HL-60 (cell line): Measurements from ENCODE around the gene ANKDD1B.

Experiments used
- DNase-seq, 2 experiments: peaks; one replicate each; pipeline ENCODE4 v3.0.0-alpha.2; 2010 to 2020; ENCODE audit warnings: low read depth in 1 of 2, low spot score in 1 of 2
- H3K27ac ChIP-seq: fragments of 250-450 bp; sonication (Bioruptor Pico); replicated peaks from 2 replicates; pipeline ENCODE4 v1.5.1; 2020; ENCODE audit warnings: mild to moderate bottlenecking, moderate library complexity
- H3K27me3 ChIP-seq: fragments of 250-450 bp; sonication (Bioruptor Pico); 2 replicates; pipeline ENCODE4 v1.5.1; 2021; ENCODE audit warnings: mild to moderate bottlenecking, moderate library complexity; ENCODE audit not compliant: insufficient read depth, poor library complexity, severe bottlenecking
- H3K4me3 ChIP-seq: replicated peaks from 2 replicates; pipeline ENCODE4 v1.5.1; 2011; ENCODE audit warnings: mild to moderate bottlenecking, control low read depth, low read length; ENCODE audit not compliant: insufficient read depth
- GABPA ChIP-seq: IDR thresholded peaks from 2 replicates; pipeline ENCODE4 v1.6.1; 2012; ENCODE audit warnings: low read depth
- POLR2AphosphoS5 ChIP-seq: IDR thresholded peaks from 2 replicates; pipeline ENCODE4 v1.6.1; 2012; ENCODE audit warnings: low read depth
- SPI1 ChIP-seq: IDR thresholded peaks from 2 replicates; pipeline ENCODE4 v1.6.1; 2012; ENCODE audit warnings: low read depth, mild to moderate bottlenecking, borderline replicate concordance
- TF ChIP-seq, protein P1 (sequence below): IDR thresholded peaks from 2 replicates; pipeline ENCODE4 v1.6.1; 2012; ENCODE audit warnings: low read depth; ENCODE audit not compliant: insufficient replicate concordance
- TF ChIP-seq, protein P2 (sequence below): IDR thresholded peaks from one replicate; pipeline ENCODE4 v1.5.1; 2011; ENCODE audit warnings: low read length, control low read depth, inconsistent platforms; ENCODE audit not compliant: insufficient read depth

ANKDD1B gene

DNA sequence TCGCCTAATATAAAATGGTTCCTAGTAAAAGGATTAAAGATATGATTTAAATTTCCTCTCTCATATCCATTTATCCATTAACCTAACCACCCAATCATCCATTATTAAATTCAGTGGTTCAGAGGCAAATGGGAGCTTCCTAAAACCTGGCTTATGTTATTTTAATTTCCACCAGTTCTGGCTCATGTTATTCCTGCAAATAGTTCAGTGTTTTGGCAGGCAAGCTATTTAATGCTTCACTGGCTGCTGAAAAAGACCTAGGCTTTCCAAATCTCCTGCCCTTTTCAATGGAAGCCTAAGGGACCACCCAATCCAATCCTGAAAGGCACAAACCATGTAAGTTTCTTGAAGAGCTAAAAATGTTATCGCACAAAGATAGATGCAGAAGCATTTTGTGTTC, 53.7 kb downstream of the ANKDD1B start:
- Histone ChIP-seq H3K27me3 (no peaks in the 10 kb centered on the region), H3K27ac (no peak overlapping the region), H3K4me3 (no peak overlapping the region)
- TF ChIP-seq, protein P1, sequence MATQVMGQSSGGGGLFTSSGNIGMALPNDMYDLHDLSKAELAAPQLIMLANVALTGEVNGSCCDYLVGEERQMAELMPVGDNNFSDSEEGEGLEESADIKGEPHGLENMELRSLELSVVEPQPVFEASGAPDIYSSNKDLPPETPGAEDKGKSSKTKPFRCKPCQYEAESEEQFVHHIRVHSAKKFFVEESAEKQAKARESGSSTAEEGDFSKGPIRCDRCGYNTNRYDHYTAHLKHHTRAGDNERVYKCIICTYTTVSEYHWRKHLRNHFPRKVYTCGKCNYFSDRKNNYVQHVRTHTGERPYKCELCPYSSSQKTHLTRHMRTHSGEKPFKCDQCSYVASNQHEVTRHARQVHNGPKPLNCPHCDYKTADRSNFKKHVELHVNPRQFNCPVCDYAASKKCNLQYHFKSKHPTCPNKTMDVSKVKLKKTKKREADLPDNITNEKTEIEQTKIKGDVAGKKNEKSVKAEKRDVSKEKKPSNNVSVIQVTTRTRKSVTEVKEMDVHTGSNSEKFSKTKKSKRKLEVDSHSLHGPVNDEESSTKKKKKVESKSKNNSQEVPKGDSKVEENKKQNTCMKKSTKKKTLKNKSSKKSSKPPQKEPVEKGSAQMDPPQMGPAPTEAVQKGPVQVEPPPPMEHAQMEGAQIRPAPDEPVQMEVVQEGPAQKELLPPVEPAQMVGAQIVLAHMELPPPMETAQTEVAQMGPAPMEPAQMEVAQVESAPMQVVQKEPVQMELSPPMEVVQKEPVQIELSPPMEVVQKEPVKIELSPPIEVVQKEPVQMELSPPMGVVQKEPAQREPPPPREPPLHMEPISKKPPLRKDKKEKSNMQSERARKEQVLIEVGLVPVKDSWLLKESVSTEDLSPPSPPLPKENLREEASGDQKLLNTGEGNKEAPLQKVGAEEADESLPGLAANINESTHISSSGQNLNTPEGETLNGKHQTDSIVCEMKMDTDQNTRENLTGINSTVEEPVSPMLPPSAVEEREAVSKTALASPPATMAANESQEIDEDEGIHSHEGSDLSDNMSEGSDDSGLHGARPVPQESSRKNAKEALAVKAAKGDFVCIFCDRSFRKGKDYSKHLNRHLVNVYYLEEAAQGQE: no peak
- TF ChIP-seq SPI1 (no peak), GABPA (no peak), POLR2AphosphoS5 (no peak)
- TF ChIP-seq, protein P2, sequence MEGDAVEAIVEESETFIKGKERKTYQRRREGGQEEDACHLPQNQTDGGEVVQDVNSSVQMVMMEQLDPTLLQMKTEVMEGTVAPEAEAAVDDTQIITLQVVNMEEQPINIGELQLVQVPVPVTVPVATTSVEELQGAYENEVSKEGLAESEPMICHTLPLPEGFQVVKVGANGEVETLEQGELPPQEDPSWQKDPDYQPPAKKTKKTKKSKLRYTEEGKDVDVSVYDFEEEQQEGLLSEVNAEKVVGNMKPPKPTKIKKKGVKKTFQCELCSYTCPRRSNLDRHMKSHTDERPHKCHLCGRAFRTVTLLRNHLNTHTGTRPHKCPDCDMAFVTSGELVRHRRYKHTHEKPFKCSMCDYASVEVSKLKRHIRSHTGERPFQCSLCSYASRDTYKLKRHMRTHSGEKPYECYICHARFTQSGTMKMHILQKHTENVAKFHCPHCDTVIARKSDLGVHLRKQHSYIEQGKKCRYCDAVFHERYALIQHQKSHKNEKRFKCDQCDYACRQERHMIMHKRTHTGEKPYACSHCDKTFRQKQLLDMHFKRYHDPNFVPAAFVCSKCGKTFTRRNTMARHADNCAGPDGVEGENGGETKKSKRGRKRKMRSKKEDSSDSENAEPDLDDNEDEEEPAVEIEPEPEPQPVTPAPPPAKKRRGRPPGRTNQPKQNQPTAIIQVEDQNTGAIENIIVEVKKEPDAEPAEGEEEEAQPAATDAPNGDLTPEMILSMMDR: no peak
- no peak for DNase-seq

DNA sequence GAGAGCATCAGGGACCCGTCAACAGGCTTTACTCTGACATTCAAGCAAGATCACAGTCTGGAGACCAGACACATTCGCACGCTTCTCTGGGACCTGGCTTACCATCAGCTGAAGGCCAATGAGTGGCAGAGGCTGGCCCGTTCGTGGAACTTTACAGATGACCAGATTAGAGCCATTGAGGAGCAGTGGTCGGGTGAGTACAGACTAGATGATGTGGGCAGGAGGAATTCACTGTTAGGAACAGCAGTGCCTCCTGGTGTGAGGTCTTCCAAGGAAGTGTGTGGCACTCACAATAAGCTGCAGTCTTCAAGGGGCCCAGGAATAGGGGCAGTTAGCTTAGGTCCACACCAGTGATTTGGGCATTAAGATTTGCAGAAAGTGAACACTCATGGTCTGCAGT, 55.5 kb downstream of the ANKDD1B start:
- H3K27me3 ChIP-seq: no peaks in the 10 kb centered on the region
- DNase-seq: no peak
- TF ChIP-seq, protein P1: no peak
- H3K4me3 ChIP-seq: no peak overlapping the region
- H3K27ac ChIP-seq: no peak overlapping the region

DNA sequence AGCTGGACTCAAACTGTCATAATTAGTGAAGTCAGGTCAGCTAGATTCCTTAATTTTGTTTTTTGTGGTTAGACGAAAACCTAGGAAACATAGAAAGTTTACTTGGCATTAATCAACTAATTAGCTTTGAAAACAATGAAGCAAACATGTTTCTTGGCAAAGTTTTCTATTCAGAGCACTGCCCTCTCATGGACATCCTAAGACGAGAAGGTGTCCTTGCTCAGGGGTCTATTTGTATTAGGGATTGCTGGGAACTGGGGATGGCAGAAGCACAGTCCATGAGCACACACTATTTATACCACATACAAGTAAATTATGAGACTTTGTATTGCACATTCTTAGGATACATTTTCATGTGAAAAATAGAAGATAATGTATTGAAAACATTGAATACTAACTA, 56.3 kb downstream of the ANKDD1B start:
- TF ChIP-seq GABPA: no peak
- TF ChIP-seq, protein P2: no peak
- TF ChIP-seq POLR2AphosphoS5: no peak
- DNase-seq: no peak
- no peak overlapping the region for H3K4me3 ChIP-seq
- no peak overlapping the region for H3K27ac ChIP-seq
- no peaks in the 10 kb centered on the region for H3K27me3 ChIP-seq

DNA sequence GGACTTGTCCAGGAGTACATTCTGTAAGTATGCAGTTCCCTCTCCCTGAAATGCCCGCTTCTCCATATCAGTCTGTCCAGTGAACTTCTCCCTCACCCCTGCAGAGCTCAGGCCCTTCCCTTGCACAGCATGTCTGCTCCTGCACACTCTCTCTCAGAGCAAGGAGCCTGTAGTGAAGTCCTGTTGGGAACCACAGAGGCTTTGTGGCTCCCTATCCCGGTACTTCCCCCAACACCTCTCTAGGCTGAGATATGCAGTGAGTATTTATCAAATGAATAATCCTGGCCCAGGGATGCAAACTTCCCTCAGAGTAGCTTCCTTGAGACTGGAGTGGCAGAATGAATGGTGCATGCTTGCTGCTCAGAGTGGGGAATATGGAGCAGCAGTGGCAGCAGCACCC, 57.2 kb downstream of the ANKDD1B start:
- Histone ChIP-seq H3K27ac (no peak overlapping the region), H3K27me3 (no peaks in the 10 kb centered on the region), H3K4me3 (no peak overlapping the region)
- no peak for DNase-seq
- TF ChIP-seq GABPA (no peak), SPI1 (no peak), POLR2AphosphoS5 (no peak)
- TF ChIP-seq, protein P2: no peak
- TF ChIP-seq, protein P1: no peak
